HG02798 (cell line): Measurements from ENCODE around the gene TGOLN2.

Experiments used
- ATAC-seq: cut with Tn5 transposase; IDR thresholded peaks from one replicate; pipeline ENCODE4 v1.9.1; 2021; ENCODE audit warnings: mild to moderate bottlenecking; ENCODE audit not compliant: unreplicated experiment, poor library complexity

Gene TGOLN2

GRCh38 chr2:85312404-85312803, 15.4 kb downstream of the TGOLN2 start:
- ATAC-seq, result no peak

GRCh38 chr2:85310330-85310729, 17.5 kb downstream of the TGOLN2 start:
- peak; percentile 77 for ATAC-seq

GRCh38 chr2:85309699-85310321, 18.0 kb downstream of the TGOLN2 start:
- no peak for ATAC-seq

- peak; percentile 40 for ATAC-seq
Measured at GRCh38 chr2:85308896-85309555, 18.8 kb downstream of the TGOLN2 start.

GRCh38 chr2:85308201-85308600, 19.6 kb downstream of the TGOLN2 start:
- ATAC-seq, result no peak

GRCh38 chr2:85307527-85307897, 20.3 kb downstream of the TGOLN2 start:
- no peak for ATAC-seq

GRCh38 chr2:85303780-85304531, 23.8 kb downstream of the TGOLN2 start:
- no peak for ATAC-seq

- ATAC-seq, result no peak
Measured at GRCh38 chr2:85302121-85302520, 25.7 kb downstream of the TGOLN2 start.

- peak; percentile 45 for ATAC-seq
Measured at GRCh38 chr2:85291425-85292023, 36.3 kb downstream of the TGOLN2 start.

GRCh38 chr2:85288244-85288725, 39.5 kb downstream of the TGOLN2 start:
- ATAC-seq, result no peak

- no peak for ATAC-seq
Measured at GRCh38 chr2:85287721-85288120, 40.1 kb downstream of the TGOLN2 start.

GRCh38 chr2:85286918-85287317, 40.9 kb downstream of the TGOLN2 start:
- no peak for ATAC-seq

GRCh38 chr2:85283641-85284040, 44.1 kb downstream of the TGOLN2 start:
- no peak for ATAC-seq

GRCh38 chr2:85282914-85283313, 44.9 kb downstream of the TGOLN2 start:
- no peak for ATAC-seq

GRCh38 chr2:85281553-85281952, 46.2 kb downstream of the TGOLN2 start:
- no peak for ATAC-seq

GRCh38 chr2:85278361-85278760, 49.4 kb downstream of the TGOLN2 start:
- ATAC-seq, result no peak

- ATAC-seq, result no peak
Measured at GRCh38 chr2:85277416-85278158, 50.2 kb downstream of the TGOLN2 start.

GRCh38 chr2:85276571-85277118, 51.1 kb downstream of the TGOLN2 start:
- ATAC-seq, result no peak

GRCh38 chr2:85275984-85276540, 51.7 kb downstream of the TGOLN2 start:
- no peak for ATAC-seq
